Activated B cell treated with CpG ODN at 0.5 μM for 24 hours (primary cell): Measurements from ENCODE around the gene RAP1GAP2. TPM values are rescaled to one million over a fixed set of nuclear protein-coding genes. Genes with fewer than 3 reads are reported as not detected.

Source experiments
- ATAC-seq: fragments of 200-7000 bp; cut with Tn5 transposase; one replicate; pipeline ENCODE4 v1.10.0; 2021; ENCODE audit warnings: low read depth, mild to moderate bottlenecking, moderate library complexity
- CTCF ChIA-PET: fragments of 350-600 bp; sonication (Branson Sonifier 250); formaldehyde crosslinking; loops from one replicate; lab custom pipeline; 2021; ENCODE audit warnings: antibody characterized with exemption; lab: Charles Lee
- POLR2A ChIA-PET: fragments of 350-600 bp; sonication (Branson Sonifier 250); formaldehyde crosslinking; loops from one replicate; lab custom pipeline; 2021; ENCODE audit warnings: antibody characterized with exemption; lab: Charles Lee
- DNase-seq: peaks from one replicate; pipeline ENCODE4 v3.0.0; 2022
- H3K27ac Mint-ChIP-seq: one replicate; pipeline ENCODE4 v1.8.0; 2020; ENCODE audit warnings: mixed read lengths
- H3K27me3 Mint-ChIP-seq: one replicate; pipeline ENCODE4 v1.8.0; 2021; ENCODE audit warnings: mixed read lengths
- H3K36me3 Mint-ChIP-seq: one replicate; pipeline ENCODE4 v1.8.0; 2021; ENCODE audit warnings: low read depth, mixed read lengths
- H3K4me1 Mint-ChIP-seq: one replicate; pipeline ENCODE4 v1.8.0; 2021; ENCODE audit warnings: mixed read lengths
- H3K4me3 Mint-ChIP-seq: one replicate; pipeline ENCODE4 v1.8.0; 2020; ENCODE audit warnings: mild to moderate bottlenecking, mixed read lengths
- H3K9me3 Mint-ChIP-seq: one replicate; pipeline ENCODE4 v1.8.0; 2020; ENCODE audit warnings: mixed read lengths
- CTCF ChIP-seq: fragments of 200-600 bp; IDR thresholded peaks from one replicate; pipeline ENCODE4 v1.8.0; 2022; ENCODE audit warnings: antibody characterized with exemption, mild to moderate bottlenecking
- intact Hi-C: fragments of 100-400 bp; cut with micrococcal nuclease; formaldehyde crosslinking; loops from one replicate; pipeline ENCODE4 v1.15.1; 2024
- total RNA-seq: library from RNA; stranded (reverse); gene quantifications from 2 replicates; pipeline ENCODE4 v1.2.3, GENCODE V29; 2022

Gene RAP1GAP2
- total RNA-seq, 1 donor from 2014 or later, result 2.6 TPM

GRCh38 chr17:2755891-2756724 is 40.1 kb upstream of the RAP1GAP2 start:
- DNase-seq (no peak), ATAC-seq (no peak)
- CTCF ChIA-PET, result no interaction called here
- Mint-ChIP-seq H3K9me3 (no peaks in the 10 kb centered on the region), H3K27me3 (peaks cover 37% of the 10 kb centered on the region), H3K36me3 (no peaks in the 10 kb centered on the region), H3K4me1 (peaks cover 1% of the 10 kb centered on the region), H3K4me3 (no peak overlapping the region), H3K27ac (no peak overlapping the region)
- POLR2A ChIA-PET, result no interaction called here
- TF ChIP-seq CTCF, result no peak
- intact Hi-C loops, result no loop called here

GRCh38 chr17:2758870-2759269 is 37.4 kb upstream of the RAP1GAP2 start:
- ChIA-PET POLR2A (no interaction called here), CTCF (no interaction called here)
- intact Hi-C loops, result no loop called here
- Mint-ChIP-seq H3K27ac (no peak overlapping the region), H3K9me3 (no peaks in the 10 kb centered on the region), H3K36me3 (no peaks in the 10 kb centered on the region), H3K4me3 (no peak overlapping the region), H3K27me3 (peaks cover 38% of the 10 kb centered on the region), H3K4me1 (peaks cover 1% of the 10 kb centered on the region)
- no peak for TF ChIP-seq CTCF
- ATAC-seq (no peak), DNase-seq (no peak)

GRCh38 chr17:2770129-2770528 is 26.1 kb upstream of the RAP1GAP2 start:
- H3K27me3 Mint-ChIP-seq, result peaks cover 25% of the 10 kb centered on the region
- POLR2A ChIA-PET, result interaction anchor here (0.7 kb wide), 2 partner anchors 33 to 654 kb away, joined by 3 to 4 read pairs; no protein-coding TSS in a partner anchor
- ATAC-seq, result no peak

GRCh38 chr17:2775206-2775605 is 21.0 kb upstream of the RAP1GAP2 start:
- H3K9me3 Mint-ChIP-seq, result no peaks in the 10 kb centered on the region
- intact Hi-C loops, result no loop called here
- peaks cover 40% of the 10 kb centered on the region for H3K27me3 Mint-ChIP-seq
- no peak for ATAC-seq
- no peak for TF ChIP-seq CTCF
- no peak overlapping the region for H3K4me3 Mint-ChIP-seq
- no peak overlapping the region for H3K27ac Mint-ChIP-seq
- peaks cover 7% of the 10 kb centered on the region for H3K4me1 Mint-ChIP-seq
- no peak for DNase-seq
- no peaks in the 10 kb centered on the region for H3K36me3 Mint-ChIP-seq
- POLR2A ChIA-PET, result no interaction called here
- CTCF ChIA-PET, result no interaction called here

More at GRCh38 chr17:2770129-2770528, 26.1 kb upstream of the RAP1GAP2 start:
- intact Hi-C loops, result no loop called here
- CTCF ChIA-PET, result interaction anchor here (0.6 kb wide), 1 partner anchor 538 kb away, joined by 3 read pairs; no protein-coding TSS in a partner anchor
- Mint-ChIP-seq H3K9me3 (no peaks in the 10 kb centered on the region), H3K36me3 (no peaks in the 10 kb centered on the region), H3K4me1 (no peaks in the 10 kb centered on the region), H3K27ac (no peak overlapping the region), H3K4me3 (no peak overlapping the region)
- TF ChIP-seq CTCF, result no peak
- DNase-seq, result no peak

GRCh38 chr17:2776589-2777241 is 19.5 kb upstream of the RAP1GAP2 start:
- Mint-ChIP-seq H3K36me3 (no peaks in the 10 kb centered on the region), H3K4me1 (peaks cover 7% of the 10 kb centered on the region), H3K9me3 (no peaks in the 10 kb centered on the region), H3K27ac (no peak overlapping the region), H3K27me3 (peaks cover 40% of the 10 kb centered on the region), H3K4me3 (peak overlapping the region; percentile 62)
- DNase-seq (no peak), ATAC-seq (peak; percentile 25)
- no peak for TF ChIP-seq CTCF
- ChIA-PET CTCF (no interaction called here), POLR2A (no interaction called here)
- intact Hi-C loops, result no loop called here
